ENCODE results near the gene ELL2. TPM values are rescaled to one million over a fixed set of nuclear protein-coding genes. Genes with fewer than 3 reads are reported as not detected.
A peak's percentile ranks its signal among the peaks of the same experiment; 100 is the strongest.

Gene ELL2
- total RNA-seq, 1 experiment from 2014 or later, result 27.5 TPM

DNA sequence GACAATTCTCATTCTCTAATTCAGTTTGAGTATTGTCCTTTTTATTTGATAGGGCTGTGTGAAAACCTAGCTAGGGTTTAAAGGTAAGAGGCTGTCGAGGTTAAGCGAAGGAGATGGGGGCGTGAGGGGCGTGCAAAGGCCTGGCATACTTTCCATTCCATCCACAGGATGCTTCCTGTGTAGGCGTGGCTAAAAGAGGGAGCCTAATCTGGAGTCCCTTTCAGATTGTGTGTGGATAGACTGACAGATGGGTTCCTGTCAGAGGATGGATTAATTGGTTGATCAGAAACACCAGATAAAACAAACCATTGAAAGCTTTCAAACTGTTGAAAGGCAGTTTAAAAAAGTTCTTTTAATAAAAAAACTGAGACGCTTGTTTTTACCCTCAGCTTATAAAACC lies 1.1 kb upstream of the ELL2 start:
- peak overlapping the region; percentile 80 to 88 for H3K4me3 Mint-ChIP-seq
- peaks cover 51 to 52% of the 10 kb centered on the region in 2 experiments for H3K4me1 Mint-ChIP-seq
- no peaks in the 10 kb centered on the region; the same call in 1 of the 2 replicates for H3K79me2 ChIP-seq (ENCODE audit: insufficient read depth, low read length)
- peak overlapping the region; percentile 78 for H2BK120ac ChIP-seq (ENCODE audit: low read depth, low read length, poor library complexity, severe bottlenecking)
- peak overlapping the region; percentile 96 to 100 (median 97); a peak in 6 of 7 replicates for H3K27ac Mint-ChIP-seq
- no peak overlapping the region for H2BK15ac ChIP-seq (ENCODE audit: low read depth, low read length)
- peaks cover 17% of the 10 kb centered on the region for H3K27me3 Mint-ChIP-seq (ENCODE audit: low read depth)
- no peak overlapping the region for H2BK12ac ChIP-seq (ENCODE audit: insufficient read length, low read depth, low read length)
- H3K4me1 ChIP-seq (ENCODE audit: insufficient read depth, low read length), result peaks cover 14% of the 10 kb centered on the region; the same call in 1 of the 2 replicates
- H3K9me3 ChIP-seq (ENCODE audit: control insufficient read depth, low read depth, low read length), result no peaks in the 10 kb centered on the region
- H3K23me2 ChIP-seq (ENCODE audit: insufficient read length, low read depth, low read length, poor library complexity, severe bottlenecking), result peaks cover 15% of the 10 kb centered on the region
- H3T11ph ChIP-seq (ENCODE audit: low read length), result no peak overlapping the region
- H4K20me1 ChIP-seq (ENCODE audit: control insufficient read depth, insufficient read depth, insufficient read length), result peaks cover 3% of the 10 kb centered on the region
- H2AK5ac ChIP-seq (ENCODE audit: insufficient read length, low read length), result no peak overlapping the region
- H4K8ac ChIP-seq (replicated peaks; ENCODE audit: insufficient read length, low read depth, low read length), result no peak overlapping the region
- H3K14ac ChIP-seq (ENCODE audit: insufficient read depth, low read length), result peak overlapping the region; percentile 70; the same call in 1 of the 2 replicates
- WGBS (ENCODE audit: extremely low coverage, insufficient read length, low lambda C conversion rate), result no CpG with 5 or more reads among the region's 6 CpGs
- peak; percentile 85 for DNase-seq
- H3K27me3 ChIP-seq (ENCODE audit: insufficient read depth, low read length), result peaks cover 5% of the 10 kb centered on the region; the same call in 1 of the 2 replicates
- no peak overlapping the region for H3K4ac ChIP-seq (ENCODE audit: low read depth, low read length)
- TF ChIP-seq, protein P1, sequence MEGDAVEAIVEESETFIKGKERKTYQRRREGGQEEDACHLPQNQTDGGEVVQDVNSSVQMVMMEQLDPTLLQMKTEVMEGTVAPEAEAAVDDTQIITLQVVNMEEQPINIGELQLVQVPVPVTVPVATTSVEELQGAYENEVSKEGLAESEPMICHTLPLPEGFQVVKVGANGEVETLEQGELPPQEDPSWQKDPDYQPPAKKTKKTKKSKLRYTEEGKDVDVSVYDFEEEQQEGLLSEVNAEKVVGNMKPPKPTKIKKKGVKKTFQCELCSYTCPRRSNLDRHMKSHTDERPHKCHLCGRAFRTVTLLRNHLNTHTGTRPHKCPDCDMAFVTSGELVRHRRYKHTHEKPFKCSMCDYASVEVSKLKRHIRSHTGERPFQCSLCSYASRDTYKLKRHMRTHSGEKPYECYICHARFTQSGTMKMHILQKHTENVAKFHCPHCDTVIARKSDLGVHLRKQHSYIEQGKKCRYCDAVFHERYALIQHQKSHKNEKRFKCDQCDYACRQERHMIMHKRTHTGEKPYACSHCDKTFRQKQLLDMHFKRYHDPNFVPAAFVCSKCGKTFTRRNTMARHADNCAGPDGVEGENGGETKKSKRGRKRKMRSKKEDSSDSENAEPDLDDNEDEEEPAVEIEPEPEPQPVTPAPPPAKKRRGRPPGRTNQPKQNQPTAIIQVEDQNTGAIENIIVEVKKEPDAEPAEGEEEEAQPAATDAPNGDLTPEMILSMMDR (conservative IDR thresholded peaks at IDR 0.05), result no peak
- H3K18ac ChIP-seq (ENCODE audit: insufficient read length, low read depth, low read length), result no peak overlapping the region
- H2AFZ ChIP-seq (ENCODE audit: low read length), result no peak overlapping the region
- H3K9ac ChIP-seq (ENCODE audit: extremely low read depth, insufficient read length, low read length), result no peak overlapping the region
- H3K9me3 Mint-ChIP-seq, result no peaks in the 10 kb centered on the region
- no peak overlapping the region for H4K91ac ChIP-seq (ENCODE audit: insufficient read length, low read depth, low read length)
- H3K79me1 ChIP-seq (ENCODE audit: insufficient read depth, low read depth, low read length, poor library complexity, severe bottlenecking), result no peaks in the 10 kb centered on the region
- peak overlapping the region; percentile 67 for H3K4me2 ChIP-seq (ENCODE audit: insufficient read depth, insufficient read length, low read length)
- no peak overlapping the region for H2BK20ac ChIP-seq (ENCODE audit: low read depth, low read length, poor library complexity, severe bottlenecking)
- H3K27ac ChIP-seq (ENCODE audit: insufficient read length, low read depth, low read length), result peak overlapping the region; percentile 82
- H3K56ac ChIP-seq (ENCODE audit: insufficient read length, low read depth, low read length), result no peak overlapping the region
- no peak overlapping the region for H2BK5ac ChIP-seq (ENCODE audit: insufficient read length, low read length)
- no peaks in the 10 kb centered on the region for H3K36me3 Mint-ChIP-seq (ENCODE audit: insufficient read depth in 1 of 3, low read depth in 3 of 3)
- H3K23ac ChIP-seq (ENCODE audit: insufficient read length, low read depth, low read length), result no peak overlapping the region
- H4K5ac ChIP-seq (ENCODE audit: insufficient read length, low read depth, low read length), result no peak overlapping the region
